Osteocyte (in vitro differentiated cells): ENCODE measurements around the gene RPP40. TPM values are rescaled to one million over a fixed set of nuclear protein-coding genes. Genes with fewer than 3 reads are reported as not detected.

Source experiments
- DNase-seq: peaks from one replicate; pipeline ENCODE4 v3.0.0; 2021; ENCODE audit warnings: mixed read lengths; ENCODE audit not compliant: unreplicated experiment; ENCODE audit errors: extremely low spot score
- H3K27ac Mint-ChIP-seq: one replicate; pipeline ENCODE4 v1.8.0; 2021; ENCODE audit warnings: mild to moderate bottlenecking, mixed read lengths; ENCODE audit not compliant: unreplicated experiment
- H3K27me3 Mint-ChIP-seq: one replicate; pipeline ENCODE4 v1.8.0; 2021; ENCODE audit warnings: mixed read lengths; ENCODE audit not compliant: unreplicated experiment
- H3K36me3 Mint-ChIP-seq: one replicate; pipeline ENCODE4 v1.8.0; 2021; ENCODE audit warnings: mixed read lengths; ENCODE audit not compliant: unreplicated experiment
- H3K4me1 Mint-ChIP-seq: one replicate; pipeline ENCODE4 v1.8.0; 2021; ENCODE audit warnings: mixed read lengths; ENCODE audit not compliant: unreplicated experiment
- H3K4me3 Mint-ChIP-seq: one replicate; pipeline ENCODE4 v1.8.0; 2021; ENCODE audit warnings: mild to moderate bottlenecking, moderate library complexity, mixed read lengths; ENCODE audit not compliant: unreplicated experiment
- H3K9me3 Mint-ChIP-seq: one replicate; pipeline ENCODE4 v1.8.0; 2021; ENCODE audit warnings: mixed read lengths; ENCODE audit not compliant: unreplicated experiment
- CTCF ChIP-seq: fragments of 200-600 bp; sonication (generic); IDR thresholded peaks from 2 replicates; pipeline ENCODE4 v1.5.0; 2021; ENCODE audit warnings: antibody characterized with exemption, mild to moderate bottlenecking, moderate library complexity
- total RNA-seq: library from RNA; stranded (reverse); gene quantifications from 2 replicates; pipeline ENCODE4 v1.2.1, GENCODE V29; 2021

The RPP40 gene
- total RNA-seq, 1 donor from 2014 or later = 5.6 TPM

GRCh38 chr6:5020142-5020541, 16.3 kb upstream of the RPP40 start:
- Mint-ChIP-seq H3K4me3 (no peak overlapping the region), H3K9me3 (peaks cover 10% of the 10 kb centered on the region), H3K36me3 (no peaks in the 10 kb centered on the region), H3K27me3 (peaks cover 7% of the 10 kb centered on the region), H3K4me1 (no peaks in the 10 kb centered on the region), H3K27ac (no peak overlapping the region)
- no peak for DNase-seq
- TF ChIP-seq CTCF = no peak

GRCh38 chr6:5014072-5014561, 10.3 kb upstream of the RPP40 start:
- Mint-ChIP-seq H3K27ac (no peak overlapping the region), H3K27me3 (peaks cover 6% of the 10 kb centered on the region), H3K9me3 (peaks cover 12% of the 10 kb centered on the region), H3K4me3 (no peak overlapping the region), H3K36me3 (peaks cover 3% of the 10 kb centered on the region), H3K4me1 (peaks cover 6% of the 10 kb centered on the region)
- TF ChIP-seq CTCF = no peak
- DNase-seq = no peak

- DNase-seq = no peak
Observed at GRCh38 chr6:5012519-5012918, 8.7 kb upstream of the RPP40 start.

GRCh38 chr6:5011346-5011745, 7.5 kb upstream of the RPP40 start:
- Mint-ChIP-seq H3K4me3 (no peak overlapping the region), H3K36me3 (peaks cover 3% of the 10 kb centered on the region), H3K27ac (no peak overlapping the region), H3K9me3 (peaks cover 3% of the 10 kb centered on the region), H3K4me1 (peaks cover 6% of the 10 kb centered on the region), H3K27me3 (no peaks in the 10 kb centered on the region)
- no peak for DNase-seq
- no peak for TF ChIP-seq CTCF

More at GRCh38 chr6:5012519-5012918, 8.7 kb upstream of the RPP40 start:
- peaks cover 2% of the 10 kb centered on the region for H3K27me3 Mint-ChIP-seq
- no peak for TF ChIP-seq CTCF
- no peak overlapping the region for H3K27ac Mint-ChIP-seq
- H3K4me3 Mint-ChIP-seq = no peak overlapping the region
- peaks cover 6% of the 10 kb centered on the region for H3K9me3 Mint-ChIP-seq
- H3K4me1 Mint-ChIP-seq = peaks cover 6% of the 10 kb centered on the region
- H3K36me3 Mint-ChIP-seq = peaks cover 3% of the 10 kb centered on the region

GRCh38 chr6:5007531-5007930, 3.7 kb upstream of the RPP40 start:
- TF ChIP-seq CTCF = no peak
- no peaks in the 10 kb centered on the region for H3K36me3 Mint-ChIP-seq
- H3K4me3 Mint-ChIP-seq = no peak overlapping the region
- DNase-seq = no peak
- H3K27ac Mint-ChIP-seq = no peak overlapping the region
- no peaks in the 10 kb centered on the region for H3K9me3 Mint-ChIP-seq
- H3K4me1 Mint-ChIP-seq = peaks cover 16% of the 10 kb centered on the region
- no peaks in the 10 kb centered on the region for H3K27me3 Mint-ChIP-seq
